ENCODE measurements around the gene FPGS.

Gene FPGS

GRCh38 chr9:127788337-127789011 is 14.2 kb upstream of the FPGS start:
- H3K4me3 ChIP-seq (replicated peaks; ENCODE audit: low read depth, low read length) = no peak overlapping the region
- TF ChIP-seq, protein P1, sequence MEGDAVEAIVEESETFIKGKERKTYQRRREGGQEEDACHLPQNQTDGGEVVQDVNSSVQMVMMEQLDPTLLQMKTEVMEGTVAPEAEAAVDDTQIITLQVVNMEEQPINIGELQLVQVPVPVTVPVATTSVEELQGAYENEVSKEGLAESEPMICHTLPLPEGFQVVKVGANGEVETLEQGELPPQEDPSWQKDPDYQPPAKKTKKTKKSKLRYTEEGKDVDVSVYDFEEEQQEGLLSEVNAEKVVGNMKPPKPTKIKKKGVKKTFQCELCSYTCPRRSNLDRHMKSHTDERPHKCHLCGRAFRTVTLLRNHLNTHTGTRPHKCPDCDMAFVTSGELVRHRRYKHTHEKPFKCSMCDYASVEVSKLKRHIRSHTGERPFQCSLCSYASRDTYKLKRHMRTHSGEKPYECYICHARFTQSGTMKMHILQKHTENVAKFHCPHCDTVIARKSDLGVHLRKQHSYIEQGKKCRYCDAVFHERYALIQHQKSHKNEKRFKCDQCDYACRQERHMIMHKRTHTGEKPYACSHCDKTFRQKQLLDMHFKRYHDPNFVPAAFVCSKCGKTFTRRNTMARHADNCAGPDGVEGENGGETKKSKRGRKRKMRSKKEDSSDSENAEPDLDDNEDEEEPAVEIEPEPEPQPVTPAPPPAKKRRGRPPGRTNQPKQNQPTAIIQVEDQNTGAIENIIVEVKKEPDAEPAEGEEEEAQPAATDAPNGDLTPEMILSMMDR (IDR thresholded peaks at IDR 0.05; ENCODE audit: insufficient read depth, low read length, poor library complexity, severe bottlenecking) = no peak
- no peaks in the 10 kb centered on the region for H3K27me3 ChIP-seq (replicated peaks; ENCODE audit: control insufficient read depth, insufficient read depth, low read length)
- DNase-seq (ENCODE audit: extremely low read depth, insufficient read length) = no peak
- peaks cover 35% of the 10 kb centered on the region for H3K36me3 ChIP-seq (ENCODE audit: control insufficient read depth, insufficient read depth, low read length)

- Histone ChIP-seq H3K27me3 (replicated peaks; ENCODE audit: control insufficient read depth, insufficient read depth, low read length) (no peaks in the 10 kb centered on the region), H3K4me3 (replicated peaks; ENCODE audit: low read depth, low read length) (no peak overlapping the region), H3K36me3 (ENCODE audit: control insufficient read depth, insufficient read depth, low read length) (peaks cover 35% of the 10 kb centered on the region)
- no peak for DNase-seq (ENCODE audit: extremely low read depth, insufficient read length)
- TF ChIP-seq, protein P1 (IDR thresholded peaks at IDR 0.05; ENCODE audit: insufficient read depth, low read length, poor library complexity, severe bottlenecking) = no peak
Observed at GRCh38 chr9:127789179-127789578, 13.5 kb upstream of the FPGS start.

- Histone ChIP-seq H3K27me3 (replicated peaks; ENCODE audit: control insufficient read depth, insufficient read depth, low read length) (no peaks in the 10 kb centered on the region), H3K36me3 (ENCODE audit: control insufficient read depth, insufficient read depth, low read length) (peaks cover 35% of the 10 kb centered on the region), H3K4me3 (replicated peaks; ENCODE audit: low read depth, low read length) (no peak overlapping the region)
- TF ChIP-seq, protein P1 (IDR thresholded peaks at IDR 0.05; ENCODE audit: insufficient read depth, low read length, poor library complexity, severe bottlenecking) = no peak
- DNase-seq (ENCODE audit: extremely low read depth, insufficient read length) = no peak
Observed at GRCh38 chr9:127790094-127790855, 12.4 kb upstream of the FPGS start.

DNA sequence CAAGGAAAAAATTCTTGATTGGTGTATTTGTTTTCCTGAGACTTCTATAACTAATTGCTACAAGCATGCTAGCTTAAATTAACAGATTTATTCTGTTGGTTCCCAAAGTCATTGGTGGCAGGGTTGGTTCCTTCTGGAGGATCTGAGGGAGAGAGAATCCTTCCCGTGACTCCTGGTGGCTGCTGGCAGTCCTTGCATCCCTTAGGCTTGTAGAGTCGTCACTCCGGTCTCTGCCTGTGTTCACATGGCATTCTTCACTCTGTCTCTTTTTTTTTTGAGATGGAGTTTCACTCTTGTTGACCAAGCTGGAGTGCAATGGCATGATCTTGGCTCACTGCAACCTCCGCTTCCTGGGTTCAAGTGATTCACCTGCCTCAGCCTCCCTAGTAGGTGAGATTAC is 11.6 kb upstream of the FPGS start:
- H3K4me3 ChIP-seq (replicated peaks; ENCODE audit: low read depth, low read length) = no peak overlapping the region
- TF ChIP-seq, protein P1 (IDR thresholded peaks at IDR 0.05; ENCODE audit: insufficient read depth, low read length, poor library complexity, severe bottlenecking) = no peak
- H3K36me3 ChIP-seq (ENCODE audit: control insufficient read depth, insufficient read depth, low read length) = peaks cover 35% of the 10 kb centered on the region
- DNase-seq (ENCODE audit: extremely low read depth, insufficient read length) = no peak
- no peaks in the 10 kb centered on the region for H3K27me3 ChIP-seq (replicated peaks; ENCODE audit: control insufficient read depth, insufficient read depth, low read length)

- H3K27me3 ChIP-seq (replicated peaks; ENCODE audit: control insufficient read depth, insufficient read depth, low read length) = no peaks in the 10 kb centered on the region
- DNase-seq (ENCODE audit: extremely low read depth, insufficient read length) = no peak
- no peak overlapping the region for H3K4me3 ChIP-seq (replicated peaks; ENCODE audit: low read depth, low read length)
- TF ChIP-seq, protein P1 (IDR thresholded peaks at IDR 0.05; ENCODE audit: insufficient read depth, low read length, poor library complexity, severe bottlenecking) = no peak
- H3K36me3 ChIP-seq (ENCODE audit: control insufficient read depth, insufficient read depth, low read length) = peaks cover 30% of the 10 kb centered on the region
Observed at GRCh38 chr9:127792417-127793031, 10.2 kb upstream of the FPGS start.
